ENCODE results near the gene PDCD4. TPM values are rescaled to one million over a fixed set of nuclear protein-coding genes. Genes with fewer than 3 reads are reported as not detected.
A peak's percentile ranks its signal among the peaks of the same experiment; 100 is the strongest.

PDCD4 gene
- total and polyA plus RNA-seq, 10 of the 15 experiments (the other 5 are each of a cell fraction or from before 2014, with no cell fraction given): 101 to 372 (median 171) TPM

- TF ChIP-seq ZBTB33 (IDR thresholded peaks at IDR 0.05) (no peak), SMAD5 (IDR thresholded peaks at IDR 0.05; ENCODE audit: low read depth) (no peak), PAX8 (IDR thresholded peaks at IDR 0.05) (no peak), POLR2AphosphoS5 (IDR thresholded peaks at IDR 0.05; ENCODE audit: low read length) (peak; percentile 67), NRF1 (conservative IDR thresholded peaks at IDR 0.05; ENCODE audit: low read depth, low read length) (no peak), DPF2 (IDR thresholded peaks at IDR 0.05) (peak; percentile 55), PAX5 (IDR thresholded peaks at IDR 0.05; ENCODE audit: borderline replicate concordance, low read depth, low read length) (no peak), SREBF1 (IDR thresholded peaks at IDR 0.05; ENCODE audit: low read length) (no peak), KDM1A (IDR thresholded peaks at IDR 0.05; ENCODE audit: borderline replicate concordance) (no peak), ESRRA (IDR thresholded peaks at IDR 0.05; ENCODE audit: low read length) (no peak), HSF1 (IDR thresholded peaks at IDR 0.05; ENCODE audit: low read depth, low read length) (no peak), CBFB (IDR thresholded peaks at IDR 0.05; ENCODE audit: low read depth) (no peak), CTCF (IDR thresholded peaks at IDR 0.05 in 2 of 3, conservative IDR thresholded peaks at IDR 0.05 in 1 of 3; ENCODE audit: control insufficient read depth in 2 of 3, extremely low read depth in 1 of 3, insufficient read depth in 1 of 3, low read depth in 3 of 3, low read length in 3 of 3) (peak in 2 of 3 experiments; percentile 21 to 26; a peak in 2 of 6 replicates), RAD21 (IDR thresholded peaks at IDR 0.05; ENCODE audit: insufficient read depth, low read depth, low read length) (no peak; the same call in 1 of the 2 replicates), SPI1 (IDR thresholded peaks at IDR 0.05; ENCODE audit: borderline replicate concordance, insufficient read depth, low read depth, low read length) (no peak)
- TF ChIP-seq, protein P1, sequence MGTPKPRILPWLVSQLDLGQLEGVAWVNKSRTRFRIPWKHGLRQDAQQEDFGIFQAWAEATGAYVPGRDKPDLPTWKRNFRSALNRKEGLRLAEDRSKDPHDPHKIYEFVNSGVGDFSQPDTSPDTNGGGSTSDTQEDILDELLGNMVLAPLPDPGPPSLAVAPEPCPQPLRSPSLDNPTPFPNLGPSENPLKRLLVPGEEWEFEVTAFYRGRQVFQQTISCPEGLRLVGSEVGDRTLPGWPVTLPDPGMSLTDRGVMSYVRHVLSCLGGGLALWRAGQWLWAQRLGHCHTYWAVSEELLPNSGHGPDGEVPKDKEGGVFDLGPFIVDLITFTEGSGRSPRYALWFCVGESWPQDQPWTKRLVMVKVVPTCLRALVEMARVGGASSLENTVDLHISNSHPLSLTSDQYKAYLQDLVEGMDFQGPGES (IDR thresholded peaks at IDR 0.05): no peak
- TF ChIP-seq, protein P2, sequence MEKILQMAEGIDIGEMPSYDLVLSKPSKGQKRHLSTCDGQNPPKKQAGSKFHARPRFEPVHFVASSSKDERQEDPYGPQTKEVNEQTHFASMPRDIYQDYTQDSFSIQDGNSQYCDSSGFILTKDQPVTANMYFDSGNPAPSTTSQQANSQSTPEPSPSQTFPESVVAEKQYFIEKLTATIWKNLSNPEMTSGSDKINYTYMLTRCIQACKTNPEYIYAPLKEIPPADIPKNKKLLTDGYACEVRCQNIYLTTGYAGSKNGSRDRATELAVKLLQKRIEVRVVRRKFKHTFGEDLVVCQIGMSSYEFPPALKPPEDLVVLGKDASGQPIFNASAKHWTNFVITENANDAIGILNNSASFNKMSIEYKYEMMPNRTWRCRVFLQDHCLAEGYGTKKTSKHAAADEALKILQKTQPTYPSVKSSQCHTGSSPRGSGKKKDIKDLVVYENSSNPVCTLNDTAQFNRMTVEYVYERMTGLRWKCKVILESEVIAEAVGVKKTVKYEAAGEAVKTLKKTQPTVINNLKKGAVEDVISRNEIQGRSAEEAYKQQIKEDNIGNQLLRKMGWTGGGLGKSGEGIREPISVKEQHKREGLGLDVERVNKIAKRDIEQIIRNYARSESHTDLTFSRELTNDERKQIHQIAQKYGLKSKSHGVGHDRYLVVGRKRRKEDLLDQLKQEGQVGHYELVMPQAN (conservative IDR thresholded peaks at IDR 0.05): peak; percentile 80; the same call in 1 of the 2 replicates
- TF ChIP-seq, protein P3, sequence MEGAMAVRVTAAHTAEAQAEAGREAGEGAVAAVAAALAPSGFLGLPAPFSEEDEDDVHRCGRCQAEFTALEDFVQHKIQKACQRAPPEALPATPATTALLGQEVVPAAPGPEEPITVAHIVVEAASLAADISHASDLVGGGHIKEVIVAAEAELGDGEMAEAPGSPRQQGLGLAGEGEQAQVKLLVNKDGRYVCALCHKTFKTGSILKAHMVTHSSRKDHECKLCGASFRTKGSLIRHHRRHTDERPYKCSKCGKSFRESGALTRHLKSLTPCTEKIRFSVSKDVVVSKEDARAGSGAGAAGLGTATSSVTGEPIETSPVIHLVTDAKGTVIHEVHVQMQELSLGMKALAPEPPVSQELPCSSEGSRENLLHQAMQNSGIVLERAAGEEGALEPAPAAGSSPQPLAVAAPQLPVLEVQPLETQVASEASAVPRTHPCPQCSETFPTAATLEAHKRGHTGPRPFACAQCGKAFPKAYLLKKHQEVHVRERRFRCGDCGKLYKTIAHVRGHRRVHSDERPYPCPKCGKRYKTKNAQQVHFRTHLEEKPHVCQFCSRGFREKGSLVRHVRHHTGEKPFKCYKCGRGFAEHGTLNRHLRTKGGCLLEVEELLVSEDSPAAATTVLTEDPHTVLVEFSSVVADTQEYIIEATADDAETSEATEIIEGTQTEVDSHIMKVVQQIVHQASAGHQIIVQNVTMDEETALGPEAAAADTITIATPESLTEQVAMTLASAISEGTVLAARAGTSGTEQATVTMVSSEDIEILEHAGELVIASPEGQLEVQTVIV (IDR thresholded peaks at IDR 0.05; ENCODE audit: borderline replicate concordance, partially characterized antibody): no peak
Measured at GRCh38 chr10:110872145-110872983, 636 bp downstream of the PDCD4 start (continued).

Measured in GM12878 (cell line).